ENCODE results near the gene TRPM7. TPM values are rescaled to one million over a fixed set of nuclear protein-coding genes. Genes with fewer than 3 reads are reported as not detected.

The TRPM7 gene
- total and polyA plus RNA-seq, 9 of the 15 experiments (the other 6 are each of a cell fraction or from before 2014, with no cell fraction given) = 12.3 to 59.2 (median 31.5) TPM

- TF ChIP-seq, protein P1, sequence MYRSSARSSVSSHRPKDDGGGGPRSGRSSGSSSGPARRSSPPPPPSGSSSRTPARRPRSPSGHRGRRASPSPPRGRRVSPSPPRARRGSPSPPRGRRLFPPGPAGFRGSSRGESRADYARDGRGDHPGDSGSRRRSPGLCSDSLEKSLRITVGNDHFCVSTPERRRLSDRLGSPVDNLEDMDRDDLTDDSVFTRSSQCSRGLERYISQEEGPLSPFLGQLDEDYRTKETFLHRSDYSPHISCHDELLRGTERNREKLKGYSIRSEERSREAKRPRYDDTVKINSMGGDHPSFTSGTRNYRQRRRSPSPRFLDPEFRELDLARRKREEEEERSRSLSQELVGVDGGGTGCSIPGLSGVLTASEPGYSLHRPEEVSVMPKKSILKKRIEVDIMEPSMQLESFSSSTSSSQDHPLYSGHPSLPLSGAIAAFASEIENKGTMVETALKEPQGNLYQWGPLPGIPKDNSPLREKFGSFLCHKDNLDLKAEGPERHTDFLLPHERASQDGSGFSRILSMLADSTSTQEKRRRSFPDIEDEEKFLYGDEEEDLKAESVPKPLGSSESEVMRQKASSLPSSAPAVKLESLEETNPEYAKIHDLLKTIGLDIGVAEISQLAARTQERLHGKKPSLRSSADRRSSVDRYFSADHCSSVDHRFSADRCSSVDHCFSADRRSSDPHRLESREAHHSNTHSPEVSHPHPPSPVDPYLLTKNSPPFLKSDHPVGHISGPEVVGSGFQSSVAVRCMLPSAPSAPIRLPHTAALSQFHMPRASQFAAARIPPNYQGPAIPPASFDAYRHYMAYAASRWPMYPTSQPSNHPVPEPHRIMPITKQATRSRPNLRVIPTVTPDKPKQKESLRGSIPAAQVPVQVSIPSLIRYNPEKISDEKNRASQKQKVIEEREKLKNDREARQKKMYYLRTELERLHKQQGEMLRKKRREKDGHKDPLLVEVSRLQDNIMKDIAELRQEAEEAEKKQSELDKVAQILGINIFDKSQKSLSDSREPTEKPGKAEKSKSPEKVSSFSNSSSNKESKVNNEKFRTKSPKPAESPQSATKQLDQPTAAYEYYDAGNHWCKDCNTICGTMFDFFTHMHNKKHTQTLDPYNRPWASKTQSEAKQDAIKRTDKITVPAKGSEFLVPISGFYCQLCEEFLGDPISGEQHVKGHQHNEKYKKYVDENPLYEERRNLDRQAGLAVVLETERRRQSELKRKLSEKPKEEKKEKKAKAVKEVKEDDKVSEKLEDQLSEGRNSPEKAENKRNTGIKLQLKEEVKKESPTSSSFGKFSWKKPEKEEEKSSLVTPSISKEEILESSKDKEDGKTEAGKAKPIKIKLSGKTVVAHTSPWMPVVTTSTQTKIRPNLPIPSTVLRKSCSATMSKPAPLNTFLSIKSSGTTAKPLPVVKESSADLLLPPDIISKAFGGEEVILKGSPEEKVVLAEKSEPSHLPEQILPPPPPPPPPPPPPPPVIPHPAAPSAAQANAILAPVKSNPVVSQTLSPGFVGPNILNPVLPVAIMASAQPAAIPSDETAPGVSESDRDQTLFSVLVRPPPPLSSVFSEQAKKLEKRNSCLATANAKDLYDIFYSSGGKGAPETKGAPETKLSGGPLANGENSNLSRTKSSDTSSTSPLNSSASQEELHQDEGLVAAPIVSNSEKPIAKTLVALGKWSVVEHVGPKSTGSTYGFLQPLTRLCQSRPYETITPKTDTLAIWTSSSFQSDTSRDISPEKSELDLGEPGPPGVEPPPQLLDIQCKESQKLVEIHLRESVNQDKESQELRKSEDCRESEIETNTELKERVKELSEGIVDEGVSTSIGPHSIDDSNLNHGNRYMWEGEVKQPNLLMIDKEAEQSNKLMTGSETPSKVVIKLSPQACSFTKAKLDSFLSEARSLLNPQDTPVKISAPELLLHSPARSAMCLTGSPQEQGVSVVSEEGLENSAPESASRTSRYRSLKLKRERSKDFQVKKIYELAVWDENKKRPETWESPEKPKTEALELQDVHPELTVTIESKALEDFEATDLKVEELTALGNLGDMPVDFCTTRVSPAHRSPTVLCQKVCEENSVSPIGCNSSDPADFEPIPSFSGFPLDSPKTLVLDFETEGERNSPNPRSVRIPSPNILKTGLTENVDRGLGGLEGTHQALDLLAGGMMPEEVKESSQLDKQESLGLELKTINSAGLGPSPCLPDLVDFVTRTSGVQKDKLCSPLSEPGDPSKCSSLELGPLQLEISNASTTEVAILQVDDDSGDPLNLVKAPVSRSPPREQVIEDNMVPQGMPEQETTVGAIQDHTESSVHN (IDR thresholded peaks at IDR 0.05; ENCODE audit: borderline replicate concordance in 1 of 2, low read depth in 1 of 2) = no peak
- TF ChIP-seq, protein P2, sequence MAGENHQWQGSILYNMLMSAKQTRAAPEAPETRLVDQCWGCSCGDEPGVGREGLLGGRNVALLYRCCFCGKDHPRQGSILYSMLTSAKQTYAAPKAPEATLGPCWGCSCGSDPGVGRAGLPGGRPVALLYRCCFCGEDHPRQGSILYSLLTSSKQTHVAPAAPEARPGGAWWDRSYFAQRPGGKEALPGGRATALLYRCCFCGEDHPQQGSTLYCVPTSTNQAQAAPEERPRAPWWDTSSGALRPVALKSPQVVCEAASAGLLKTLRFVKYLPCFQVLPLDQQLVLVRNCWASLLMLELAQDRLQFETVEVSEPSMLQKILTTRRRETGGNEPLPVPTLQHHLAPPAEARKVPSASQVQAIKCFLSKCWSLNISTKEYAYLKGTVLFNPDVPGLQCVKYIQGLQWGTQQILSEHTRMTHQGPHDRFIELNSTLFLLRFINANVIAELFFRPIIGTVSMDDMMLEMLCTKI (IDR thresholded peaks at IDR 0.05; ENCODE audit: partially characterized antibody) = no peak
- TF ChIP-seq ZNF277 (CRISPR knock-in tag; IDR thresholded peaks at IDR 0.05; ENCODE audit: borderline replicate concordance) (no peak), MCM7 (IDR thresholded peaks at IDR 0.05) (no peak), ZNF77 (CRISPR knock-in tag; IDR thresholded peaks at IDR 0.05) (no peak), ZFX (CRISPR knock-in tag; IDR thresholded peaks at IDR 0.05) (no peak), GTF2F1 (IDR thresholded peaks at IDR 0.05; ENCODE audit: low read depth, low read length) (no peak), XRCC3 (IDR thresholded peaks at IDR 0.05) (no peak), ZNF699 (CRISPR knock-in tag; IDR thresholded peaks at IDR 0.05; ENCODE audit: insufficient replicate concordance) (no peak), BCLAF1 (IDR thresholded peaks at IDR 0.05; ENCODE audit: borderline replicate concordance in 1 of 2, control insufficient read depth in 1 of 2, low read depth in 2 of 2, low read length in 1 of 2) (no peak)
- TF ChIP-seq, protein P3, sequence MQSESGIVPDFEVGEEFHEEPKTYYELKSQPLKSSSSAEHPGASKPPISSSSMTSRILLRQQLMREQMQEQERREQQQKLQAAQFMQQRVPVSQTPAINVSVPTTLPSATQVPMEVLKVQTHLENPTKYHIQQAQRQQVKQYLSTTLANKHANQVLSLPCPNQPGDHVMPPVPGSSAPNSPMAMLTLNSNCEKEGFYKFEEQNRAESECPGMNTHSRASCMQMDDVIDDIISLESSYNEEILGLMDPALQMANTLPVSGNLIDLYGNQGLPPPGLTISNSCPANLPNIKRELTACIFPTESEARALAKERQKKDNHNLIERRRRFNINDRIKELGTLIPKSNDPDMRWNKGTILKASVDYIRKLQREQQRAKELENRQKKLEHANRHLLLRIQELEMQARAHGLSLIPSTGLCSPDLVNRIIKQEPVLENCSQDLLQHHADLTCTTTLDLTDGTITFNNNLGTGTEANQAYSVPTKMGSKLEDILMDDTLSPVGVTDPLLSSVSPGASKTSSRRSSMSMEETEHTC (IDR thresholded peaks at IDR 0.05) = no peak
Observed at GRCh38 chr15:50702762-50703334, 16.3 kb upstream of the TRPM7 start (continued).
